Endothelial cell of umbilical vein (primary cell): Measurements from ENCODE around the gene CENPK. TPM values are rescaled to one million over a fixed set of nuclear protein-coding genes. Genes with fewer than 3 reads are reported as not detected.

Source experiments
- BruUV-seq: library from RNA; stranded (reverse); fragments of 400-500 nt; replicated peaks from 2 replicates; lab custom pipeline; 2021; lab: Mats Ljungman, UMichigan
- CTCF ChIA-PET: fragments of 300-600, 350-600 bp; sonication (Branson Sonifier 250); formaldehyde crosslinking; loops from one replicate; lab custom pipeline; 2021; ENCODE audit warnings: antibody characterized with exemption, inconsistent platforms; lab: Charles Lee
- POLR2A ChIA-PET: fragments of 300-600, 350-600 bp; sonication (Branson Sonifier 250); formaldehyde crosslinking; loops from one replicate; lab custom pipeline; 2021; ENCODE audit warnings: antibody characterized with exemption, inconsistent platforms; lab: Charles Lee
- DNase-seq: peaks from one replicate; pipeline ENCODE4 v3.0.0-alpha.2; 2011; ENCODE audit warnings: low read depth, low spot score
- FAIRE-seq: peaks from 2 replicates; lab custom pipeline; 2011; peaks lifted over from hg19 to GRCh38; lab: Jason Lieb, UNC
- H2AFZ ChIP-seq: 2 replicates; pipeline ENCODE4 v1.6.0; 2012; ENCODE audit warnings: low read depth, low read length, control low read depth, inconsistent platforms
- H3K27ac ChIP-seq: 2 replicates; pipeline ENCODE4 v1.5.1; 2011; ENCODE audit warnings: low read depth, mild to moderate bottlenecking, control low read depth, low read length, moderate library complexity; ENCODE audit not compliant: insufficient read depth
- H3K27me3 ChIP-seq, 2 experiments: 2 replicates each; pipeline versions ENCODE4 v1.6.0 to v1.6.1; 2011; ENCODE audit warnings: low read length in 2 of 2, mixed read lengths in 1 of 2; ENCODE audit not compliant: control insufficient read depth in 2 of 2, insufficient read depth in 2 of 2
- H3K36me3 ChIP-seq, 2 experiments: 2 replicates in 1 of 2; 3 replicates in 1 of 2; pipeline ENCODE4 v1.5.1; 2011; ENCODE audit warnings: low read length in 2 of 2, mild to moderate bottlenecking in 1 of 2, moderate library complexity in 1 of 2; ENCODE audit not compliant: control insufficient read depth in 2 of 2, insufficient read depth in 2 of 2; ENCODE audit errors: extremely low read depth in 1 of 2
- H3K4me1 ChIP-seq: 3 replicates; pipeline ENCODE4 v1.5.1; 2011; ENCODE audit warnings: mild to moderate bottlenecking, low read length; ENCODE audit not compliant: control insufficient read depth, insufficient read depth; ENCODE audit errors: extremely low read depth
- H3K4me2 ChIP-seq: 2 replicates; pipeline ENCODE4 v1.6.1; 2011; ENCODE audit warnings: low read length, control low read depth, mixed read lengths; ENCODE audit not compliant: insufficient read depth
- H3K4me3 ChIP-seq, 3 experiments: fragments of 200-600 bp in 1 of 3; sonication (generic), shearing (Covaris generic) in 1 of 3; replicated peaks in 1 of 3; 2 replicates each; pipeline ENCODE4 v1.5.1; 2011 to 2016; ENCODE audit warnings: control low read depth in 3 of 3, low read length in 3 of 3, mild to moderate bottlenecking in 2 of 3, inconsistent platforms in 1 of 3, low read depth in 1 of 3, moderate library complexity in 1 of 3; ENCODE audit not compliant: insufficient read depth in 1 of 3
- H3K79me2 ChIP-seq: 2 replicates; pipeline ENCODE4 v1.6.0; 2012; ENCODE audit warnings: low read length, inconsistent platforms; ENCODE audit not compliant: control insufficient read depth, insufficient read depth
- H3K9ac ChIP-seq: replicated peaks from 2 replicates; pipeline ENCODE3; 2011; ENCODE audit warnings: low read length, control low read depth; ENCODE audit not compliant: insufficient read depth; ENCODE audit errors: extremely low read depth
- H3K9me1 ChIP-seq: replicated peaks from 3 replicates; pipeline ENCODE4 v1.6.0; 2011; ENCODE audit warnings: mild to moderate bottlenecking, low read length; ENCODE audit not compliant: control insufficient read depth, insufficient read depth; ENCODE audit errors: extremely low read depth
- H3K9me3 ChIP-seq: replicated peaks from 2 replicates; pipeline ENCODE4 v1.5.1; 2012; ENCODE audit warnings: low read length, inconsistent platforms; ENCODE audit not compliant: control insufficient read depth, insufficient read depth
- H4K20me1 ChIP-seq: replicated peaks from 2 replicates; pipeline ENCODE3; 2011; ENCODE audit warnings: mild to moderate bottlenecking, low read length; ENCODE audit not compliant: control insufficient read depth, insufficient read depth; ENCODE audit errors: extremely low read depth
- CTCF ChIP-seq, 2 donors: IDR thresholded peaks; 1 replicate in 1 of 2; 2 replicates in 1 of 2; pipeline ENCODE4 v1.5.1; 2011; ENCODE audit warnings: low read length in 2 of 2, mild to moderate bottlenecking in 2 of 2, moderate library complexity in 2 of 2, control low read depth in 1 of 2, inconsistent platforms in 1 of 2, low read depth in 1 of 2; ENCODE audit not compliant: insufficient read depth in 1 of 2; ENCODE audit errors: extremely low read depth in 1 of 2
- EZH2 ChIP-seq: IDR thresholded peaks from 2 replicates; pipeline ENCODE4 v1.6.1; 2012; ENCODE audit warnings: borderline replicate concordance, low read depth, mild to moderate bottlenecking, moderate library complexity, low read length, inconsistent platforms; ENCODE audit not compliant: severe bottlenecking
- FOS ChIP-seq: IDR thresholded peaks from 2 replicates; pipeline ENCODE4 v1.6.1; 2011; ENCODE audit warnings: mild to moderate bottlenecking, low read length, moderate library complexity, borderline replicate concordance; ENCODE audit not compliant: insufficient read depth
- GATA2 ChIP-seq: IDR thresholded peaks from 2 replicates; pipeline ENCODE4 v1.7.0; 2011; ENCODE audit warnings: low read depth, mild to moderate bottlenecking, moderate library complexity, mixed read lengths, low read length; ENCODE audit not compliant: insufficient read length, insufficient read depth
- JUN ChIP-seq: IDR thresholded peaks from 2 replicates; pipeline ENCODE4 v1.6.1; 2011; ENCODE audit warnings: borderline replicate concordance, low read depth; ENCODE audit not compliant: insufficient read length, insufficient read depth
- MYC ChIP-seq: IDR thresholded peaks from one replicate; pipeline ENCODE4 v1.6.1; 2011; ENCODE audit warnings: mild to moderate bottlenecking, low read depth, low read length
- POLR2A ChIP-seq: IDR thresholded peaks from 2 replicates; pipeline ENCODE4 v1.6.1; 2012; ENCODE audit warnings: low read depth, mild to moderate bottlenecking, control low read depth, low read length
- POLR2AphosphoS5 ChIP-seq: IDR thresholded peaks from 2 replicates; pipeline ENCODE4 v1.6.1; 2012; ENCODE audit warnings: low read depth, mild to moderate bottlenecking, control low read depth, low read length, moderate library complexity; ENCODE audit not compliant: insufficient read depth
- dilution Hi-C: fragments of 300-500 bp; cut with MboI; formaldehyde crosslinking; loops from one replicate; pipeline ENCODE4 v1.15.0; 2019; ENCODE audit warnings: low sequenced_read_pairs; ENCODE audit not compliant: extremely low pct_ligation_motif_present
- intact Hi-C: fragments of 100-400 bp; cut with micrococcal nuclease; formaldehyde crosslinking; loops from one replicate; pipeline ENCODE4 v1.10.0; 2022
- polyA plus RNA-seq, 4 experiments: library from polyadenylated mRNA; depleted of rRNA in 3 of 4; stranded (reverse) in 3 of 4; unstranded in 1 of 4; fragments of >200 nt; gene quantifications; 2 replicates each; pipeline versions ENCODE4 v1.2.1 to v1.2.3, GENCODE V29; 2011 to 2012; ENCODE audit warnings: missing spikeins in 1 of 4
- total RNA-seq: library from RNA; stranded (reverse); gene quantifications from 2 replicates; pipeline ENCODE4 v1.2.3, GENCODE V29; 2021
- TF ChIP-seq, protein P1 (sequence below): IDR thresholded peaks from 2 replicates; pipeline ENCODE4 v1.6.1; 2011; ENCODE audit not compliant: insufficient read depth, insufficient read length

Gene CENPK
- total and polyA plus RNA-seq, 2 donors (not counting 3 experiments of a cell fraction or from before 2014, with no cell fraction given) = 8.0 to 50.7 TPM

DNA sequence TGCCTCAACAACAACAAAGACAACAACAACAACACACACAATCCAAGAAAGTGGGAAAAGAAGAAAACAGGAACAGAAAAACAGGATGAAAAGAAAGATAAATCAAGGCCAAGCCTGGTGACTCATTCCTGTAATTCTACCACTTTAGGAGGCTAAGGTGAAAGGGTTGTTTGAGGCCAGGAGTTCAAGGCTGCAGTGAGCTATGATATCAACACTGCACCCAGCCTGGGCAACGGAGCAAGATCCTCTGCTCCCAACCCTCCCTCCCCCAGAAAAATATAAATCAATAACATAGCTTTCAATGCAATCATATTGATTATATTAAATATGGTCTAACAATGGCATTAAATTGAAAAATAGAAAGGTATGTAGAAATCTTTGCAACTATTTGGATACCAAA is 32.1 kb downstream of the CENPK start:
- Histone ChIP-seq H3K27me3 (no peaks in the 10 kb centered on the region), H4K20me1 (no peaks in the 10 kb centered on the region), H3K36me3 (no peaks in the 10 kb centered on the region), H3K9me3 (no peaks in the 10 kb centered on the region), H3K4me1 (no peaks in the 10 kb centered on the region), H3K9me1 (no peaks in the 10 kb centered on the region), H3K79me2 (no peaks in the 10 kb centered on the region), H3K27ac (no peak overlapping the region), H2AFZ (no peak overlapping the region), H3K4me2 (no peak overlapping the region), H3K9ac (no peak overlapping the region), H3K4me3 (no peak overlapping the region)
- ChIA-PET POLR2A (interaction anchor here (0.7 kb wide), 1 partner anchor 571 kb away, joined by 5 read pairs; no protein-coding TSS in a partner anchor), CTCF (interaction anchor here (0.6 kb wide), 1 partner anchor 498 kb away, joined by 3 read pairs; no protein-coding TSS in a partner anchor)
- FAIRE-seq (no peak), DNase-seq (no peak)
- no TSS peak for BruUV-seq
- no peak for TF ChIP-seq JUN
- TF ChIP-seq CTCF (IDR thresholded peaks at IDR 0.05; ENCODE audit: extremely low read depth in 1 of 2, insufficient read depth in 1 of 2, low read depth in 1 of 2, low read length in 2 of 2) = no peak
- no peak for TF ChIP-seq MYC
- no peak for TF ChIP-seq EZH2
- TF ChIP-seq GATA2 = no peak
- TF ChIP-seq, protein P1, sequence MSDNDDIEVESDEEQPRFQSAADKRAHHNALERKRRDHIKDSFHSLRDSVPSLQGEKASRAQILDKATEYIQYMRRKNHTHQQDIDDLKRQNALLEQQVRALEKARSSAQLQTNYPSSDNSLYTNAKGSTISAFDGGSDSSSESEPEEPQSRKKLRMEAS = no peak
- no peak for TF ChIP-seq POLR2A
- TF ChIP-seq POLR2AphosphoS5 = no peak
- no peak for TF ChIP-seq FOS
- intact Hi-C loops = no loop called here
- dilution Hi-C loops = no loop called here
